Muscle of back (tissue), 11 donors: ENCODE data around the gene ARHGAP31. TPM values are rescaled to one million over a fixed set of nuclear protein-coding genes. Genes with fewer than 3 reads are reported as not detected.
"Not testable (repeated sequence)": the region's sequence is repeated elsewhere in the genome, so short reads cannot be mapped to it uniquely, and the experiment has no call there.

Experiments
- DNase-seq, 3 donors: peaks; one replicate each; pipeline versions ENCODE4 v3.0.0 to v3.0.0-alpha.2; 2013
- polyA plus RNA-seq, 10 donors: library from polyadenylated mRNA; unstranded; fragments of 120-200 nt; gene quantifications; one replicate each; pipeline ENCODE4 v1.2.1, GENCODE V29; 2013; ENCODE audit not compliant: insufficient read length in 10 of 10

Gene ARHGAP31
- polyA plus RNA-seq, 10 donors = 10.3 to 21.1 (median 12.8) TPM

DNA sequence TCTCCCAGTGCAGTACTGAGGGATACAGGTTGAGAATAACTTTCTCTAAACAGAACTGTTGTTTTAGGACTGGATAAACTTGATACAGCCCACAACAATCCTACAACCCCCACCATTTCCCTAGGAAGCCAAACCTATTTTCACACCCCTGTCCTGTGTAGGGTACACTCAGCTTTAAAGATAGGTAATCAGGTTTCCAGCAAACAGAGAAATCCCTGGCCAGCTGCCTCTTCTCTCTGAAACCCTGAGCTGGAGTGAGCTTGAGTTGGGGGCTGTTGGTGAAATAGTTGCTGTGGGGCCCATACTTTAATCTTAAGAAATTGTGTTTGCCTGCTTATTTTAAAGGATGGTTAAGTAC, 22.1 kb downstream of the ARHGAP31 start:
- no peak for DNase-seq

DNA sequence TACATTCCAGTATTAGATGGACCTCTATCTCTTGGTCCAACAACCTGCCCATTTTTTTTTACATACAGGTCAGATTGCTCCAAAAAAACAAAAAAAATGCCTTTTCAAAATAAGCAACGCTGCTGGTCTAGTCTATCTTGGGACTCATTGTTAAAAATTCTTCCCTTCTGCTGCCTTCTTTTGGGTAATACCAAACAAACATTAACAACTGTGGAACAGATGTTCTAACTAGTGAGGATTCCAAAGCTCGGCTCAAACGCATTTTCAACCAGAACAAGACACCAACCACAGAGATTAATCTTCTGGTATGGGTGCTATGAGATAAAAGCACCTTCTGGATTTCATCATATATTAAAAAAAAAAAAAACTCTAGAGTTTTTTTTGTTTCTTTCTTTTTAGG, 24.7 kb downstream of the ARHGAP31 start:
- DNase-seq = peak in 1 of 3 donors; percentile 66

DNA sequence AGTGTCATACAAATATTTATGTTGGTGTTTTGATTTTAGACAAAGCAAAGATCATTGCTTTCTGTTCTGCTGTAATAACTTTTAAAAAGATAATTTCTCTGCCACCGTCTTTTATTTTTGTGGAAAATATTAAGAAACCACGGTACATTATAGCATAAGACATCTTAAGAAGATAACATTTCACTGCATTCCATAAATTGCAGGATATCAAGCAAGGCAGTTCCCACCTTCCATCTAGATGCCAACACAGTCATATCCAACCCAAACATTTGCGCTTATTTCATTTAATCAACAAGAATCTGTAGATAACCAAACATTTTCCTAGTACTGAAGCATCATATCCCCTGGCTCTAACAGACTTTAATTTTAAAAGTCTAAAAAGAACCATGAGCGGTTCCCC, 25.1 kb downstream of the ARHGAP31 start:
- no peak for DNase-seq

DNA sequence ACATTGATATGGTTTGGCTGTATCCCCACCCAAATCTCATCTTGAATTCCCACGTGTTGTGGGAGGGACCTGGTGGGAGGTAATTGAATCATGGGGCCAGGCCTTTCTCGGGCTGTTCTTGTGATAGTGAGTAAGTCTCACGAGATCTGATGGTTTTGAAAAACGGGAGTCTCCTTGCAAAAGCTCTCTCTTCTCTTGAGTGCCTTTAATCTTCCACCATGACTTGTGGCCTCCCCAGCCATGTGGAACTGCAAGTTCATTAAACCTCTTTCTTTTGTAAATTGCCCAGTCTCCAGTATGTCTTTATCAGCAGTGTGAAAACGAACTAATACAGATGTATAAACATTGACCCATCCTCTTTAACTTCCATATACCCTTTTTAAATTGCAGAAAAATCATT, 26.6 kb downstream of the ARHGAP31 start:
- DNase-seq = not testable (repeated sequence)

DNA sequence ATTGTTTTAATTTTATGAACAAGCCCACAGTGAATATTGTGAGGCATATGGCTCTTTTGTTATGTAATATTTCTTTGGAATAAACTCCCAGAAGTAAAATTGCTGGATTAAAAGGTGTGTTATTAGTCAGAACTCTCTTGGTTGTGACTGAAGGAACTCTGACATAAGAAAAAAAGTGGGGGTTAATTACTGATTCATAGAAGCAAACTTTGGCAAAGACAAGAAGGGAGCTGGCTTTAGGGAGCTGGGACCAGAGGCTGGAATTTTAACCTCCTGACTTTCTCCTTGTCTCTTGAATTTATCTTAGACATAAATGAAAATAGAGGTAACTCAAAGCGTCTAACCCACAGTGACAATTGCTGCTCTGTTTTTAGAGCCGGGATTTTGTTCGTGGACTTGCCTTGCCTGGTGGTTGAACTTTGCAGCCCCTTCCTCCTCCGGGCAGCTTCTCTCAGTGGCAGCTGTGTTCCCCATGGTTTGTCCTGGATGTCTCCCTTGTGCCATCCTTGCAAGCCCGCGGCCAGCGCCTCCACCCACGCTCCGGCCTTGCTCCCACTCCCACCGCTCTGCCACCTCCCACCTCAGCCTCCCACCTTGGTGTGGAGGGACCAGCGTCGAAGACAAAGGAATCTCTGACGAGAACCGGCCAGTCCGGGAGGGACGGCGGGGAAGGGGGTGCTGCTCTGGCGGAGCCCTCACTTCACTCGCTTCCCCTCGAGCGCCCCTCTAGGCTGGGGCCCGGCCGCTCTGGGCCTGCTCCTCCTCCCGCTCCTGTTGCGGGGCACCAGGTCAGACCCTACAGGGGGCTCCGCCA, 28.0 kb downstream of the ARHGAP31 start:
- no peak for DNase-seq

DNA sequence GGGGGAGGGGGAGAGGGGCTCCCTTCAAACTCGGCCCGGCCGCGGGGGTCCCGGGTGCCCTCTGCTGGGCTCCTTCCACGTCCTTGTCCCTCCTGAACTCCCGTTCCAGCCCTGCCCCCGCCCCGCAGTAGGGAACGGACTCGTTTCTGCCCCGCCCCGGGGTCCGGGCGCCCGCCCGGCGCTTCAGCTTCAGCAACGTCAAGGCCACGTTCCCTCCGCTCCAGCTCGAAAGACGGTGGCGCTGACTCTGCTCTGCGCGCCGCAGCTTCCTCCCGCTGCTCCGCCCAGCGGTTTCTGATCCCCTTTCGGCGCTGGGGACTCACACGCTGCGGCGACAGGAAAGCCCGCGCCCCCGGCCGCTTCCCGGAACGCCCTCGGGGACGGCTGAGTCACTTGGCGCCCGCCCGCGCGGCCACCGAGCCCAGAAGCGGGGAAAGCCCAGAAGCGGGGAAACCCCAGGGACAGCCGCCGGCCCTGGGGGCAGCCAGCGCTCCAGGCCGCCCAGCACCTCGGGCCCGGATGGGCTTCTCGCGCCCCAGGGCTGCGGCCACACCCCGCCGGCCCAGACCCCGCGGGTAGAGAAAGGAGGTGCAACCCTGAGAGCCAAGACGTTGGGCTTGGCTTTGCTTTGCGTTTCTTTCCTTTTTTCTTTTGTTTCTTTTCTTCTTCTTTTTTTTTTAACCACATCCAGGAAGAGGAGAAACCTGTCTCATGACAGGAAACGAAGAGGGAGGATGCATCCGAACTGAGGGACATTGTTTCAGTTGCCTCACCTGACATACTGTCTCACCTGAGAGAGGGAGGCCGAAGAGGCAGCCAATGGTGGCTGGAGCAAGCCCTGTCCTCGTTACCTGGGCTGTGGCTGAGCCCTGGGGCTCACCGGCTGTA, 28.9 kb downstream of the ARHGAP31 start:
- DNase-seq = peak; percentile 88 to 94 (median 90)

DNA sequence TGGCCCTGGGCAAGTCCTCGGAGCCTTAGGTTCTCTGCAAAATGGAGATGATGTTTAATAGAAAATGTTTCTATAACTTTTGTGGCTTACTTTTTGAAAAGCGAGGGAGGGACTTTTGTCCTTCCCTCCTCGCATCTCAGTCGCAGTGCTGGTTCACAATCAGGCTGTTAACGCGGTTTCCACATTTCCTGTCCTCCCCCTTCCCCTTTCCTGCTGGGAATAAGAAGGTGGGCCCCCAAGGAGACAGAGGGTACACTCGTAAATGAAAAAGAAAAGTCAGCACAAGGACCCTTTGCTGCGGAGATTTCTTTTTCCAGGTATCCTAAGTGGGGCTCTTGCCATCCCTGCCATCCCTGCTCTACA, 29.5 kb downstream of the ARHGAP31 start:
- DNase-seq = no peak

DNA sequence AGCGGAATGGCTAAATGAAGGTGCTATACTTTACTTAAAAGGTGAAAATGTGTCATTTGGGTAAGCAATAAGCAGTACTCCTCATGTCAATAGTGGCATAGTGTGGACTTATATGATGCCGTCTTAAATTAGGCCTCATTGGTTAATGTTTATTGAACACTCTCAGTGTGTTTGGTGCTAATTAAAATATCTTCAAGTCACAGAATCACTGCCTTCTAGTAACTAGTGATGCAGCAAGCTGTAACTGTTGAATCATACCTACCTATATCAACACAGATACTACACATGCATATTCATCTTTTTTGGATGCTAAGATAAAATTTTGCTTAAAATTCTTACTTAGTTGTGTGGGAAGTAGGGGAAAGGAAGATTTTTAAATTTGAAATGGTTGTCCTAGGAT, 30.7 kb downstream of the ARHGAP31 start:
- no peak for DNase-seq

DNA sequence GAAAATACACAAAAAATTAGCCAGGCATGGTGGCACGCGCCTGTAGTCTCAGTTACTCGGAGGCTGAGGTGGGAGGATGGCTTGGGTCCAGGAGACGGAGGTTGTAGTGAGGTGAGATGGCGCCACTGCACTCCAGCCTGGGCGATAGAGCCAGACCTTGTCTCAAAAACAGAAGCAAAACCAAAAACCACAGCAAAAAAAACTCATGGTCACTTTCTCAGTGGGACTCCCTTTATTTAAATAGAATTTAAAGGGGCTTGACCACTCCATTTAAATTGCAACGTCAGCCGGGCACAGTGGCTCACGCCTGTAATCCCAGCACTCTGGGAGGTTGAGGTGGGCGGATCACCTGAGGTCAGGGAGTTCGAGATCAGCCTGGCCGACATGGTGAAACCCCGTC, 32.8 kb downstream of the ARHGAP31 start:
- DNase-seq = no peak

DNA sequence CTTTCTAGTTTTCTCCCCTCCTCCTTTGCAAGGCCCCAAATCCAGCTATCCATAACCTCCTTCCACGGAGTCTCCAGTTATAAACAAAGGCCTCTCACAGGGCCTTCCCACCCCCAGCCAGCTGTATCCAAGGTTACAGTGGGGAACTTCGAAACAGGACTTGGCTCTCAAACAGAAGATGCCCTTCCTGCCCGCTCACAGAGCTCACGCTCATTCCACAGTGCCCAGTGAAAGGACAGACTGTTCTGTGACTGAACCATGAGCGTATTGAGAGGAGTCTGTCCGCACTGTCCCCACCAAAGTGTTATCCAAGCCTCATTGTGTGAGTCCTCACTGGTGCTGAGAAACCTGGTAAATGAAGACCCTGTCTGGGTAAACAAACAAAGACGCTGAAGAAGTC, 35.4 kb downstream of the ARHGAP31 start:
- no peak for DNase-seq

DNA sequence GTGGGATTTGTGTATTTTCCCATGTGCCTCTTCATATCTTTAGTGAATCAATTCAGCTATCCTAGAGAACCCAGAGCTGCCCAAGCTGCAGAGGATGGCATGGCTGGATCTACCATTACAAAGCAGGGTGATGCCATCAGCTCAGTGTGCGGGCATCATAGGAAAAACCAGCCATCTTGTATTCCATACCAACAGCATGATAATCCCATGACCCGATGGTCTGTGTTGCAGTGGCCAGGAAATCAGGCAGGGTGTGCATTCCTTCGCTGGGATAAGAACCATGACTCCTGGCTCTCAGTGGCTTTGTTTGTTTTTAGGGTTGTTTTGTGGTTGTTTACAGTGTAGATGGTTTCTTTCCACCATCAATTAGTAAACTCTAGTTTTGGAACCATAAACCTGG, 36.0 kb downstream of the ARHGAP31 start:
- DNase-seq = no peak

DNA sequence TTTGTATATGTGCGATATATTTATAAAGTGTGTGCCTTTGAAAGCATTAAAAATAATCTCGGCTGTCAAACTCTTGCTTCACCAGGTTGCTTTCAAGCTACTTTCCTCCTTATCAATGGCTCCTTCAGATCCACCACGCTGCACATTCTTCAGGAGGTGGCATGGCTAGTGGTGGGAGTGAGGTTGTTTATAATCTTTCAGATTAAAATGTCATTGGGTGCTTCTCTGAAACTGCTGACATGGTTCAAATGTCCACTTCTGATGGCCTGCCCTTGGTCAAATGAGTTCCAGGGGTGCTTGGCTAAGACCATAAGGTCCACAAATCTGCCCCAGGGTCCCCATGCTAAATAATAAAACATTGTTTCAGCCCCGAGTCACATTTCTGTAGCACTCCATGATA, 36.7 kb downstream of the ARHGAP31 start:
- no peak for DNase-seq

DNA sequence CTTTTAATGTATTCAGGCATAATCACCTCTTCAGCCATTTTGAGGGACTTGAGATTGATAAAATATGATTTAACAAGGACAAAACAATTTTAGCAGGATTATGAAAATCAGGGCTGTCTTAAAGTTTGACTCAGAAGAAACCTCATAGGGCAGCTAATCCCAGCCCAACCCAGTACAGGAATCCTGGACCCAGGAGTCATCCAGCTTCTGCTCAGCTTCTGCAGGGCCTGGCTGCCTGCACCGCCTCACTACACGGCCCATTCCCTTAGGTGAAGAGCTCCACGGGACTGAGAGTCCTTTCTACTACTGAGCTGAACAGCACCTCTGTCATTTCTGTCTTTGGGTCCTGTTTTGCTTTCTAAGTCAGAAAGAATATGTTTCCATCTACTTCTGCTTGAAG, 37.5 kb downstream of the ARHGAP31 start:
- DNase-seq = no peak

DNA sequence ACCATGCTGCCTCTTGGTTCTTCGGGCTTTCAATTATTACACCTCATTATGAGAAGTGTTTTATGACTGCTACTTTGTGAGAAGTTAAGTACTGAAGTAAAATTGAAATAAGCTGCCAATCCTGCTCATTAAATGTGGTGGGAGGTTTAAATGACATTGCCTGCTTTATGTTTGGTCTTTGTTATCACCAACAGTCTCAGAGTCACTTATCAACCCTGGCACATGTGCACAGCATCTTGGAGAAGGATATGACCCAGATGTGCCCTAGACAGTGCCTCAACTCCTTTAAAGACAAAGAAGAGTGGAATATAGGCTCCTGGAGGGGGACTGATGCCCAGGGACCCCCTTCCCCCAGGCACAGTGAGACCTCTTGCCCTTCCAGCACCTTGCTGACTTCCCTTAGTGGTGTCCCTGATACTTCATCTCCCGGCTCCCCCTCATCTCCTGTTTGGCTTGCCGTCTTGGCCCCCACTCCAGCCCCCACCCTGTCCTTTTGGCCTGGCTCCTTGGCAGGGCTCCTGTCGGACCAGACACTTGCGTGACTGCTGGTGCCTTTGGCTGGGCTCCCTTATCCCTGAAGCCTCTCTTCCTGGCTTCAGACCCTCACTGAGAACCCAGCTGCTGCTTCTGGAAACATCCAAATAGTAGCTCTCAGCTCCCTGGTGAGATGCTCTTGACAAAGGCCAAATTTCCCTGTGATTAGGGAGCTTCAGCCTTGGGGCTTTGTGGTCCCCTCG, 39.8 kb downstream of the ARHGAP31 start:
- peak in 1 of 3 donors; percentile 57 for DNase-seq

DNA sequence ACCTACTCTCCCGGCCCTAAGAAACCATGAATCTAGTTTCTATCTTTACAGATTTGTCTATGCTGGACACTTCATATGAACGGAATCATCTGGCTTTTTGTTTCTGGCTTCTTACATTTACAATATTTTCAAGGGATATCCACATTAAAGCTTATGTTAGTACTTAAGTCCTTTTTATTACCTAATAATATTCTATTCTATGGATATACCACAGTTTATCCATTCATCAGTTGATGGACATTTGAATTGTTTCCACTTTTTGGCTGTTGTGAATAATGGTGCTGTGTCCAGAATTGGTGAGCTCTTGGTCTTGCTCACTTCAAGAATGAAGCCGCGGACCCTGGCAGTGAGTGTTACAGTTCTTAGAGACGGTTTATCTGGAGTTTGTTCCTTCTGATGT, 42.6 kb downstream of the ARHGAP31 start:
- DNase-seq = no peak

DNA sequence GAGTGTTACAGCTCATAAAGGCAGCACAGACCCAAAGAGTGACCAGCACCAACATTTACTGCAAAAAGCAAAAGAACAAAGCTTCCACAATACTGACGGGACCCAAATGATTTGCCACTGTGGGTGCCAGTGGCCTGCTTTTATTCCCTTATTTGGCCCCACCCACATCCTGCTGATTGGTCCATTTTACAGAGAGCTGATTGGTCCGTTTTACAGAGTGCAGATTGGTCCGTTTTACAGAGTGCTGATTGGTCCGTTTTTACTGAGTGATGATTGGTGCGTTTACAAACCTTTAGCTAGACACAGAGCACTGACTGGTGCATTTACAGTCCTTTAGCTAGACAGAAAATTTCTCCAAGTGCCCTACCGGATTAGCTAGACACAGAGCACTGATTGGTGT, 43.2 kb downstream of the ARHGAP31 start:
- not testable (repeated sequence) for DNase-seq

DNA sequence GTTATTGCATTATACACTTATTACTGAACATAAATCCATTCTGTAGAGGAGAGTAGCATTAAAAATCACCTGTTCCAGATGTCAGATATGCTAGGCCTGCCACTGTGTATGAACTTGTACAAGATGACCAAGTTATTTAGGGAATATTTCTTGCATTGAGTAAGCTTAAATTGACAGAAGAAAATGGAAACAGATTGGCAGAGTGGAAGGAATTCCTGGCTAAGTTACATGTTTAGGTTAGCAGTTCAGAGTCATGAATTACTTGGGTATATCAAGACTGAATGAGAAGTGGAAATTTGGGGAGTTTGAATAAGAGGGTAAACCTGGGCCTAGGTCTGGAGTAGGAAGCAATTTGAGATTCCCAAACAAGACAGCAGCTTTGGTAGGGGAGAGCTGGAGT, 44.6 kb downstream of the ARHGAP31 start:
- no peak for DNase-seq

DNA sequence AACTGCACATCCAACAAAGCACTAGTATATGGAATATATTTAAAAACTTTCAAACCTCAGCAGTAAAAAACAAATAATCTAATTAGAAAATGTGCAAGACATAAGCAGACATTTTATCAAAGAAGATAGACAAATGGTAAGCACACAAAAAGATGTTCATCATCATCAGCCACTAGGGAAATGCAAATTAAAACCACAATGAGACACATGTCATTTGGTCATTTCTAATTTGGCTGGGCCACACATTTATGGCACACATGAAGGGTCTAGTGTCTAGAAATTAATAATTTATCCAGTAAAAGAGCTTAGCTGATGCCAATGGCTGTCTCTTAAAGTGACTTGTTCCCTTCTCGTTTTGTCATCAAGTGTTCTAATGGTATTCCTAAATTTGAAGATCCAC, 45.8 kb downstream of the ARHGAP31 start:
- DNase-seq = no peak

DNA sequence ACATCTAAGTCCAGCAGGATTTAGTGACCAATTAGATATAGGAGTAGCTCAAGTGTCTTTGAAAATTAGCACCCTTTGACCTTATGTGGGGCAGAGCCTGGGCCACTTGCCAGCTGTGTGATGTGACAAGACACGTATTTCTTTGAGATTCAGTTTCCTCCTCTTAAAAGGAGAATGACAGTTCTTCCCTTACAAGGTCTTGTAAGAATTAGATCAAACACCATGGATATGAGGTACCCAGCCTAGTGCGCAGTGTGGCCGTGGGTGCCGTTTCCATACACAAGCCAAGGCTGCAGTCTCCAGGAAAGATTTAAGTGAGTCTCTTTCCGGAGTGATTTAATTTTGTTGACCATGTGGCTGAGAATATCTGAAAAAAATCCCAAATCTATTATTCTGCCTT, 46.3 kb downstream of the ARHGAP31 start:
- DNase-seq = no peak

DNA sequence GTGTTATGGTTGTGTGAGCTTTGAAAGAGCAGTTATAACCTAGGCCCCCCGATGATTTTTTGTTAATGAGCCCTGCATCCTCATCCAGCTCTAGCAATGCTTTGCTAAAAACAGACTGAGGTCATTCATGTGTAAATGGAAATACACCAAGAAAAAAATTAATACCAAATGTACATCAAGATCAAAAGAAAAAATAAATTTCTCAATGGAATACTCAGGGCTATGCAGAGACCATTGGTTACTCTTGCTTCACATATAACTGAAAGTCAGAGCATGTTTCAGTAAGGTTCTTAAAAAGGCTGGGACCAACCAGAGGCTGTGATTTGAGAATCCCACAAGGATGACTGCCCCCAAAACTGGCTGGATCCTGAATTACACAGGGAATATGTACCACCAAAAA, 48.0 kb downstream of the ARHGAP31 start:
- DNase-seq = peak in 1 of 3 donors; percentile 64

DNA sequence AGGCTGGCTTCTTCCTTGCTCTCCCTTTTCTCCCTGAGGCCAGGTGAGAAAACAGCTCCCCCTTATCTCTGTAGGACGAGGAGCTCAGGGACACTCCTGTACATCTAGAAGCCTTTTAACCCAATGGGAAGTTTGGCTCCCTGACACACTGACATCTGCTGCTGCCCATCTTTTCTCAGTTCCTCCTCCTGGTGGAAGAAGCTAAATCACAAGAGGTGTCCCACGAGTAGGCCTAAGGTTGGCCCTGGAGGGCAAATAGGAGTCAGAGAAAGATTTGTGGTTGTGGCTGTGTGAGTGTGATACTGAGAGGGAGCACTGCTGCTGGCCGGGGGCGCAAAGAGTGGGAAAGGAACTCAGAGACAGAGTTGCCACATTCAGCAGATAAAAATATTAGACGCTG, 49.5 kb downstream of the ARHGAP31 start:
- DNase-seq = no peak

DNA sequence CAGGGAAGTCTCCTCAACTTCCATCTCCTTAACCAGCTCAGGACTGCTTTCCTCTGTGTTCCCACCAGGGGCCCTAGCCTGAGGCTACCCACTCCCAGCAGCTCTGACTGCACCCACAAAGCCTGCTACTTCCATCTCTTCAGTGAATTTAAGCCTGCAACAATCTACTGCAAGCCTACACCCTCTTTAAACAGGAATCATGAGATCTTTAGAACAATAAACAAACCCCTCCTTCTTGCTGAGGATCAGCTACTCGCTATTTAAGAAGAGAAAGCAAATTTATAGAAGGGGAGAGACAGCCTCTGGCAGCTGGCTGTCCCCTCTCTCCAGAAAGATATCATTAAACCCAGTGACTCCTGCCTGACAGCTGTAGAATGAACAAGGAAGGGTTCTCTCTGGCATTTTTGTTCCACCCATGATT, 51.9 kb downstream of the ARHGAP31 start:
- no peak for DNase-seq

DNA sequence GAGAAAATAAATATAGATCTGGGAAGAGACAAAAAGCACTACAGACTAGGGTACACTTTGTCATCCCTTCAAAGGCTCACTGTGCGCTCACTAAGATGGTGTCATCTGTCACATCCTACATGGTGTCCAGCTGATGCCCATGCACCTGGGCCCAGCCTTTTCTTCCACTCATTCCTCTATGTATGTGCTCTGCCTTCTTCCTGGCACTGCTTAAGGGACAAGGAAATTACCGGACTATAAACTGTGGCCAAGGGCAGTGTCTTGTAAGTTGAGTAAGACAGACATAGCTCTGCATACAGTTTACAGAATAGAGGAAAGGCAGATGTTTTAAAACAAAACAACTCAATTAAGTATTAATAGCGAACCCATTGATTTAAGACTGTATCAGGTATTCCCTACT, 52.9 kb downstream of the ARHGAP31 start:
- DNase-seq = no peak
